HG03520 (cell line): ENCODE results near the gene SPRYD7.
"Not testable (repeated sequence)": the region's sequence is repeated elsewhere in the genome, so short reads cannot be mapped to it uniquely, and the experiment has no call there.

Experiments
- ATAC-seq: cut with Tn5 transposase; IDR thresholded peaks from one replicate; pipeline ENCODE4 v1.9.1; 2021; ENCODE audit warnings: mild to moderate bottlenecking, moderate library complexity; ENCODE audit not compliant: unreplicated experiment

SPRYD7 gene

GRCh38 chr13:49933511-49933910 lies 2.6 kb downstream of the SPRYD7 start:
- ATAC-seq = no peak

- ATAC-seq = no peak
Measured at GRCh38 chr13:49932868-49933267, 3.3 kb downstream of the SPRYD7 start.

GRCh38 chr13:49932066-49932465 lies 4.1 kb downstream of the SPRYD7 start:
- ATAC-seq = no peak

- no peak for ATAC-seq
Measured at GRCh38 chr13:49927755-49928154, 8.4 kb downstream of the SPRYD7 start.

DNA sequence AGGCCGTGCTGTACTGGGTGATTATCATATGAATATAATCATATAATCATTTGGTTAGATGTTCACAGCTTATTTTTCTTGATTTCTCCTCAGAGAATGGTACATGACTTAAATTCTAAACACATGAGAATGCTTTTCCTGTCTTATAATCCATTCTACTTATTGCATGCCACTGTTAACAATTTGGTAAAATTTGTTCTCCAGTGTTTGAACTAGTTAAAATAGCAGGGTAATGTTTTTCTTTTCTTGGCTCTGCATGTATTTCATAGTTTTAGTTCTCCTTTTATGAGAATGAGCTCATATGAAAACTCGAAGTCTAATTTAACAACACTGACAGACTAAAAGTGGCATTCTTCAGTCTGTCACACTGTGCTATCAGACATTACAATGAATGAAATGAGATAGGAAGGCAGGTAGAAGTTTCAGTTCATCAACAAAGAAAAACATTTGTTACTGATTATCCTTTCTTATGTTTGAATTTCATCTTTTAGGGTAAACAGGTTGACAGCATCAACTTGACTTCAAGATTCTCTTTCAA lies 10.2 kb downstream of the SPRYD7 start:
- no peak for ATAC-seq

DNA sequence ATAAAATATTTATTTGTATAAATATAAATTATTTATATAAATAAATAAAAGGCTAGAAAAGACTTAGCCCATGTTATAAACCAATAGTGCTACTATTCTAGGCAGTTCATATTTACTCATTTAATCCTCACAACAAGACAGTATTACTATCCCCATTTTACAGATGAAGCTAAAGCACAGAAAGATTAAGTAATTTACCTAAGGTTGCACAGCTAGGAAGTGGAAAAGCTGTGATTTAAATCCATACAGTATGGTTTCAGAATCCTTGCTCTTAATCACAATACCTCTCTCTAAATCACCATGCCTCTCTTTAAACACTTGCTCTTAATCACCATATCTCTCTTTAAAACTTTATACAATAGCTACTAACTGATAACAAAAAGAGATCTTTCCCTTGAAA lies 13.8 kb downstream of the SPRYD7 start:
- no peak for ATAC-seq

DNA sequence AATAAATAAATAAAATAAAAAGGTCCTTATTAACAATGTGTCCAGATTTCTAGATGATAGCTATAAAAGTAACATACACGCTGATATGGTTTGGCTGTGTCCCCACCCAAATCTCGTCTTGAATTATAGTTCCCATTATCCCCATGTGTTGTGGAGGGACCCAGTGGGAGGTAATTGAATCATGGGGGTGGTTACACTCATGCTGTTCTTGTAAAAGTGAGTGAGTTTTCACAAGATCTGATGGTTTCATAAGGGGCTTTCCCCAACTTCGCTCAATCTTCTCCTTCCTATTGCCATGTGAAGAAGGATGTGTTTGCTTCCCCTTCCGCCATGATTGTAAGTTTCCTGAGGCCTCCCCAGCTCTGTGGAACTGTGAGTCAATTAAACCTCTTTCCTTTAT lies 15.2 kb downstream of the SPRYD7 start:
- ATAC-seq = not testable (repeated sequence)

- not testable (repeated sequence) for ATAC-seq
Measured at GRCh38 chr13:49918106-49918505, 18.0 kb downstream of the SPRYD7 start.

- no peak for ATAC-seq
Measured at GRCh38 chr13:49914947-49915346, 21.2 kb downstream of the SPRYD7 start.

DNA sequence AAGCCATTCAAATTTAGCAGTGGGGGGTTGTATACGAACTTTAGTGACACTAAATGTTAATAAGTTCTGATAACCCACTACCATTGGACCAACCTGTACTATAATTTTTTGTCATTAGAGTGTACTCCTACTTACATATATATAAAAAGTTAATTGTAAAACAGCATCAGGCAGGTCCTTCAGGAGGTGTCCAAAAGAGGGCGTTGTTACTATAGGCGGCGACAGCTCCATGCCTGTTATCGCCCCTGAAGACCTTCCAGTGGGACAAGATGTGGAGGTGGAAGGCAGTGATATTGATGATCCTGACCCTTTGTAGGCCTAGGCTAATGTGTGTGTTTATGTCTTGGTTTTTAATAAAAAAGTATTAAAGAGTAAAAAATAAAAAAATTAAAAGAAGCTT lies 27.5 kb downstream of the SPRYD7 start:
- ATAC-seq = no peak

DNA sequence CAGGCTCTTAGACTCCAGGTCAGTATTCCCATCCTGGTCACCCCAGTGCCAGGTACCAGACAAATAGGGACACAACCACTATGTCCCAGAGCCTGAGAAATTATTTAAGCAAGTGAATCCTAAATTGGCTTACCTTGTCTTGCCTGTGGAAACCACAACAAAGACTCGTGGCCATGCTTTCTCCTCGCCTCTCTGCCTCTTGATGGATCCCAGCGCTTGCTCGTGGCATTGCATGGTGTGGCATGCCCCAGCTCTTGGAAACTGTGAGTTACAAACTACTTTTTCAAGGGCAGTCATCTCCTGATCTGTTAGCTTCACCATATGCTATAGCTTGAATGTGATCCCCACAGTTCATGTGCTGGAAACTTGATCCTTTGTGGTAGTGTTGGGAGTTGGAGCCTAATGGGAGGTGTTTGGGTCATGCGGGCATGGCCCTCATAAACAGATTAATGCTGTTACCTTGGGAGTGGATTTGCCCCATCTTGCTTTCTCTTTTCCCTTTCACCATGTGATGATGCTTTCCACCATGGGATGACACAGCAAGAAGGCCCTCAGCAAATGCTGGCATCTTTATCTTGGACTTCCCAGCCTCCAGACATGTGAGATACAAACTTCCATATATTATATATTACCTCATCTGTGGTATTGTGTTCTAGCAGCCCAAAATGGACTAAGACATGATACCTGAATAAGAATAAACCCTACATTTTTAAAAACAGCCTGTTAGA lies 31.2 kb downstream of the SPRYD7 start:
- ATAC-seq = no peak

GRCh38 chr13:49898792-49899191 lies 37.3 kb downstream of the SPRYD7 start:
- no peak for ATAC-seq

- no peak for ATAC-seq
Measured at GRCh38 chr13:49897713-49898112, 38.4 kb downstream of the SPRYD7 start.

DNA sequence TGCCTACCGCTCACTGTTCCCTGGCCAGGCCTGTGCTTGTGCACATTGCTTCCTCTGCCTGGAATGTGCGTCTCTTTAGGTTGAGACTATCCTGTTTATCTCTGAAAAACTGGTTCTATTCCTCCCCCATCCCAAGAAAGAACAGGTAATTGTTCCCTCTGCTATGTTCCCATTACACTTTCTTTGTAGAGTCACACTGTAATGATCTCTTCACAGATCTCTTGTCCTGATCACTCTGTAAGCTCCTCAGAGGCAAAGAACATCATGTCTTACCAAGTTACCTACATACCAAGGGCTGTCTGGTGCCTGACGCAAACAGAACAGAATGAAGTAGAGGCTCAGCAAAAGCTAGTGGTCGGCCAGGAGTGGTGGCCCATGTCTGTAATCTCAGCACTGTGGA lies 40.3 kb downstream of the SPRYD7 start:
- no peak for ATAC-seq

- ATAC-seq = no peak
Measured at GRCh38 chr13:49893591-49893990, 42.5 kb downstream of the SPRYD7 start.

DNA sequence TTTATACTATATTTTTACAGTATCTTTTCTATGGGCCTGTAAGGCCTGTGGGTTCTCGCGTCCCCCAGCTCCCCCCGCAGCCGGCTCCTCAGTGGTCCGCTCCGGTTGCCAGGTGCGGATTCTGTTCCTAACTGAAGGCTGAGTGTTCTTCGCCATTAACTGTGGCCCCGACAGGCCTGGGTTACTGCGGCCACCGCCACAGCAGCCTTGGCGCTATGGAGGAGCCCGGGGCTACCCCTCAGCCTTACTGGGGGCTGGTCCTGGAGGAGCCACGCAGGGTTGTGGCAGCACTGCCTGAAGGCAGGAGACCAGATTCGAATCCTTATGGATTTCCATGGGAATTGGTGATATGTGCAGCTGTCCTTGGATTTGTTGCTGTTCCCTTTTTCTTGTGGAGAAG lies 45.8 kb downstream of the SPRYD7 start:
- ATAC-seq = no peak

GRCh38 chr13:49878682-49879081 lies 57.5 kb downstream of the SPRYD7 start:
- ATAC-seq = no peak

DNA sequence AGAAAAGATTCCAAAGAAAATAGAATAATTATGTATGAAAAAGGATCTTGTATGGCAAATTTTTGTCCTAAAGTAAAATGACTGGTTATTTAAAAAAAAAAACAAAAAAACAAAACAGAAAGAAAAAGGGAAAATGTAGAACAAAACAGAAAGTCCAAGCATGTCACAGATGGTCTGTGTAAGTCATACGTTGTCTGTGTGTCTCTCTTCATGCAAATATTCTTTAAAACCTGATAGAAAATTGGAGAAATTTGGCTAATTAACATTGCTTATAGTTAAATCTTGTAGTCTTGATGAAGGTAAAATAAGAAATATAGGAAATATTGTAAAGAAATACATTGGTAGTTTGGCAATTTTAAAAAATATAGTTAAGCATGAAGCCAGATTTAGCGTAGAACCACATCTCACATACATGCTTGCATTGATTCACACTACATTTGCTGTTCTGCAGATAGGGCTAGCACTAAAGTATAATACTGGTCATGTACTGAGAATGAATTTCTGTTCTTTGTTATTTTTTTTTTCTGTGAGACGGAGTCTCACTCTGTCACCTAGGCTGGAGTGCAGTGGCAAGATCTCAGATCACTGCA lies 58.4 kb downstream of the SPRYD7 start:
- no peak for ATAC-seq

GRCh38 chr13:49874430-49874829 lies 61.7 kb downstream of the SPRYD7 start:
- no peak for ATAC-seq

DNA sequence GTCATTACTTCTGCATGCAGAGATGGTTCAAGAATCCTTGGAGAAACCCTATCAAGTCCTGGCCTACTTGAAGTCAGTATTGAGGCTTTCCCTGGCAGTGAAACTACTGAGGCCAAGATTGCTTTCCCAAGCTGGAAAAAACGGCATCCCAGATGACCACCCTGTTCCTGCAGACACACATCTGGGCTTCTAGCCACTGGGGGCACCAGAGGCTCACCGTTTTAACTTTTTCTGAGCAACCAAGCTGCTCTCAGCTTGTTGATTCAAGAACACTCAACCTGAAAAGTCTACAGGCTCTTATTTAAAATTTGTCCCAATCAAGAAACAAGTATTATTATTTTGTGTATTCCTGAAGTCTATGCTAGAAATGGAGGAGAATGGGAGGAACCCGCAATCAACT lies 66.6 kb downstream of the SPRYD7 start:
- ATAC-seq = no peak

GRCh38 chr13:49867834-49868233 lies 68.3 kb downstream of the SPRYD7 start:
- ATAC-seq = no peak

- ATAC-seq = no peak
Measured at GRCh38 chr13:49865218-49865617, 70.9 kb downstream of the SPRYD7 start.

GRCh38 chr13:49864509-49864908 lies 71.6 kb downstream of the SPRYD7 start:
- ATAC-seq = no peak
